NOMO-1 (cell line): ENCODE data around the gene C1orf216.
"Not testable (repeated sequence)": the region's sequence is repeated elsewhere in the genome, so short reads cannot be mapped to it uniquely, and the experiment has no call there.

Experiments
- DNase-seq, 2 experiments: peaks; one replicate each; lab custom pipeline; 2025; ENCODE audit not compliant: unreplicated experiment in 2 of 2; lab: John Stamatoyannopoulos, UW

Gene C1orf216

DNA sequence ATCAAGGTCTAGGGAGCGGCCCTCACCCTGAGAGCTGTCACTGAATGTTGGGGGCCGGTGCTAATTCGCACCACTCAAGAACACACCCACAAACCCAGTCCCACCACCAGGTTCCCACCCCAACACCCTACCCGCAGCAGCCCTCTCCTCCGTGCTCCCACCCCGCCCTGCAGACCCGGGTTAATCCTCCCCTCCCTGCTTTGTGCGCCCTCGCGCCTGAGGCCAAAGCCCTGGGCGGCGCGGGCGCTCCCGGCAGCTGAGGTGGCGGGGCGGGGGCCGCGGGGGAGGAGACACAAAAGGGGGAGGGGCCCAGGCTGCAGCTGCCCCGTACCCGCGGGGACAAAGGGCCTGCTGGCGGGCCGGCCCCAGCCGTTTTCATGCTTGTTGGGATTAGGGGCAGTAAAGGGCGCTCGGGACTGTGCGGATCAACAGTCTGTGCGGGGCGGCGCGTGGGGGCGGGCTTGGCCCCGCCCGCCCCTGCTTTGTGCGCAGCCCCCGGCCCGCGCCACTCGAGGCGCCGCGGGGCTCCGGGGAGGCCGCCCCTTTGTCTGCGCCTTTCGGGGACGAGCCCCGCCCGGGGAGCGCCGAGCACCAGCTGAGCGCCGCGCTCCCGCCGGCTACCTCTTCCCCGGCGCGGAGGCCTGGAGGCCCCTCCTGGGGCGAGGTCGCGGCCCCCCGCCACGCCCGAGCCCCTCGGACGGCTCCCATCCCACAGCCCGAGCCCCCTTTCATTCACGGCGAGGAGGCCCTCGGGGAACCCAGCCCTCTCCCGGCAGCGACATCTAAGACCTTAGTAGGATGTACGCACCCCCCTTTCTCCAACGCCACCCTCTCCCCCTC lies 10.9 kb downstream of the C1orf216 start:
- DNase-seq = no peak

GRCh38 chr1:35706846-35707600 lies 11.7 kb downstream of the C1orf216 start:
- DNase-seq = no peak

DNA sequence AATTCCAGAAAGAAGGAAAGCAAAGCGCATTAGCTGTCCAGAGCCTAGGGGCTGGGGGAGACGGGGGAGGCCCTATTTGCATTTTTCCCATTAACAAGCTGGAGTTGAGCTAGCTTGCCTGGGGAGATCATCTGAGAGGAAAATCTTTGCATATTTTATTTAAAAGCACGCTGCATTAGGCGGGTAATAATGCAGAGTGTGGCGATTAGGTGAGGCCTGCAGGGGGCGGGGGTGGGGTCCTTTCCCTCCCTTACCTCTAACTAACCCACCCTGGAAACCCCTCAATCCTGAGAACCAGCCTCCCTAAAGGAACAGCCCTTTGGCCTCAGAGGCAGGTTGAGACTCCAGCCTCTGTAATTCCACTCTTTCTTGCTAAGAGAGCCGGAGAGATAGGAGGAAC lies 16.2 kb downstream of the C1orf216 start:
- DNase-seq = no peak

DNA sequence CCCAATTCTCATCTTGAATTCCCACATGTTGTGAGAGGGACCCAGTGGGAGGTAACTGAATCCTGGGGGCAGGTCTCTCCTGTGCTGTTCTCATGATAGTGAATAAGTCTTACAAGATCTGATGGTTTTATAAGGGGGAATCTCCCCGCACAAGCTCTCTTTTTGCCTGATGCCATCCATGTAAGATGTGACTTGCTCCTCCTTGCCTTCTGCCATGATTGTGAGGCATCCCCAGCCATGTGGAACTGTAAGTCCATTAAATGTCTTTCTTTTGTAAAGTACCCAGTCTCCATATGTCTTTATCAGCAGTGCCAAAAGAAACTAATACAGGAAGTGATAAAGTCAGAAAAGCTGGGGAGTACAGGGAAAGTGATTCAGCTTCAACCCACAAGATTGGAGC lies 19.5 kb downstream of the C1orf216 start:
- not testable (repeated sequence) for DNase-seq

GRCh38 chr1:35692317-35692716 lies 26.4 kb downstream of the C1orf216 start:
- no peak for DNase-seq

- no peak for DNase-seq
These were observed 27.0 kb downstream of the C1orf216 start for GRCh38 chr1:35691571-35692220.

GRCh38 chr1:35691080-35691479 lies 27.6 kb downstream of the C1orf216 start:
- no peak for DNase-seq

GRCh38 chr1:35690103-35690502 lies 28.6 kb downstream of the C1orf216 start:
- not testable (repeated sequence) for DNase-seq

GRCh38 chr1:35688161-35688560 lies 30.5 kb downstream of the C1orf216 start:
- no peak for DNase-seq

- peak in 1 of 2 experiments; percentile 37 for DNase-seq
These were observed 35.7 kb downstream of the C1orf216 start for GRCh38 chr1:35683012-35683411.

DNA sequence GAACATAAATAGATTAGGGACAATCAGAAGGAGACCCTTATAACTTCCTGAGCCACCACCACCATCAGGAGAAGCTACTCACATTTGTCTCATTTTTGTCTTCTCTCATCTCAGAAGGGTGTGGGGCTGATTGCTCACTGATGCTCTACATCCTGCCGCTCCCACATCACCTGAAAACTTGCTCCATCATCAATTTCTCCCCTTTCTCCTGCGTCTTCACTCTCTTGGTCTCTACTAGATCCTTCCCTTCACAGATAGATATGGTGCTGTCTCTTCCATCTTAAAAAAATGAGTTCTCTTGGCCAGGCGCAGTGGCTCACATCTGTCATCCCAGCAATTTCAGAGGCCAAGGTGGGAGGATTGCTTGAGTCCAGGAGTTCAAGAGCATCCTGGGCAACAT lies 38.4 kb downstream of the C1orf216 start:
- no peak for DNase-seq

- no peak for DNase-seq
These were observed 42.9 kb downstream of the C1orf216 start for GRCh38 chr1:35675773-35676172.

DNA sequence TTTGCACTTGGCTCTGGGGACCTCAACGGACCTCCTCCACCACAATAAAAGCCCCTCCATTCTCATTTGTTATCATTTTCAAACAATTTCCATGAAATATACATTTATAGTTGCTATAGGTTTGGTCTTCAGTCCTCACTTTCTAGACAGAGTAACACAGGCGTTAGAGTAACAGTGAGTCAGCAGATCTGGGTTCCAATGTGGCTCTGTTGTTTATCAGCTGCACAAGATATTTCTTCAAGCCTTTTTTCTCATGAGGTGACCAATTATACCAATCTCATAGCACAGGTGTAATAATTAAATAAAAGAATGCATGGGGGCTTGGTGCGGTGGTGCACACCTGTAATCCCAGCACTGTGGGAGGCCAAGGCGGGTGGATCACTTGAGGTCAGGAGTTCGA lies 44.6 kb downstream of the C1orf216 start:
- no peak for DNase-seq

GRCh38 chr1:35672116-35672515 lies 46.6 kb downstream of the C1orf216 start:
- no peak for DNase-seq

DNA sequence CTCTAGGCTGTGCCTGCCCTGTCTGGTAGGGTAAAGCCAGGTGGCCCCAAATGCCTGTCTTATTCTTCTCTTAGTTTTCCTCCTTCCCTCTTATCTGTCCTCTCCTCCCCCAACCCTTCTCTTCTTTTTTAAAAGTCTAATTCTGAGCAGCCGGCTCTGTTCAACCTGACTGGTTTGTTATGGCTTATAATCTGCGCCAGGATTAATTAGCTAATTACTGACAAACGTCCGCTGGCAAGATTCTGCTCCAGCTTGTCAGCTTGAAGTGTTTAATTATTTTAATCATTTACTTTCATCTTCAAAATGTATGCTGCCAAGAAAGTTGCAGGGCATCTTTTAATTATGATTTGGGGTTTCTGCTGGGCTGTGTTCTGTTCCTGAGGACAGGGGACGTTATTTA lies 50.2 kb downstream of the C1orf216 start:
- no peak for DNase-seq

GRCh38 chr1:35666916-35667315 lies 51.8 kb downstream of the C1orf216 start:
- DNase-seq = no peak

DNA sequence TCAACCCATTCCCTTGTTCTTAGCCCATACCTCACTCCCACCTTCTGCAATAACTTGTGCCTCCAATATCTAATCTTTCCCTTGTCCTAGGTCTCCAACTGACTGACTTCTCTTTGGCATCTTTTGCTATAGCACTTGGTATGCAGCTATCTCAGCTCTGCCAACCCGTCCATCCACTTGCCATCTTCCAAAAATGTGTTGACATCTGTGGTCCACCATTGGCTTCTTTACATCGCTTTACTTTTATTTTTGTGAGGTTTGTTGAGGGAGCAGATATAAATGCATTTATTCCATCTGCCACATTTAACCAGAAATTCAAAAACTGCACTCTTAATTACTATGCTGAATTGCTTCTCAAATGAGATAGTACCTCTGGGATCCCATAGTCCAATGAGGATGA lies 52.5 kb downstream of the C1orf216 start:
- no peak for DNase-seq
